ENCODE measurements around the gene H1-8. TPM values are rescaled to one million over a fixed set of nuclear protein-coding genes. Genes with fewer than 3 reads are reported as not detected.

Gene H1-8
- total and polyA plus RNA-seq, 8 donors = not detected

- no peak for TF ChIP-seq CTCF (IDR thresholded peaks at IDR 0.05)
- TF ChIP-seq POLR2A (IDR thresholded peaks at IDR 0.05) = no peak
- TF ChIP-seq POLR2AphosphoS5 (IDR thresholded peaks at IDR 0.05) = no peak
- no peak for TF ChIP-seq EP300 (IDR thresholded peaks at IDR 0.05)
- no peak for DNase-seq
- no peaks in the 10 kb centered on the region for H3K36me3 ChIP-seq
- H3K4me1 ChIP-seq = peaks cover 0 to 4% (median 2%) of the 10 kb centered on the region in 4 donors
- intact Hi-C loops (cut with DNase I; ENCODE audit: low total_unique reads) = no loop called here
- H3K9me3 ChIP-seq = no peaks in the 10 kb centered on the region
- H3K27me3 ChIP-seq = no peaks in the 10 kb centered on the region
- WGBS, 5 donors = 75 to 79% (median 77%) methylated on average over 7 to 8 of the region's 8 CpGs
- peak overlapping the region in 1 of 5 donors; percentile 32 for H3K27ac ChIP-seq
- no peak overlapping the region for H3K4me3 ChIP-seq
Measured at GRCh38 chr3:129525341-129525968, 17.5 kb upstream of the H1-8 start.

DNA sequence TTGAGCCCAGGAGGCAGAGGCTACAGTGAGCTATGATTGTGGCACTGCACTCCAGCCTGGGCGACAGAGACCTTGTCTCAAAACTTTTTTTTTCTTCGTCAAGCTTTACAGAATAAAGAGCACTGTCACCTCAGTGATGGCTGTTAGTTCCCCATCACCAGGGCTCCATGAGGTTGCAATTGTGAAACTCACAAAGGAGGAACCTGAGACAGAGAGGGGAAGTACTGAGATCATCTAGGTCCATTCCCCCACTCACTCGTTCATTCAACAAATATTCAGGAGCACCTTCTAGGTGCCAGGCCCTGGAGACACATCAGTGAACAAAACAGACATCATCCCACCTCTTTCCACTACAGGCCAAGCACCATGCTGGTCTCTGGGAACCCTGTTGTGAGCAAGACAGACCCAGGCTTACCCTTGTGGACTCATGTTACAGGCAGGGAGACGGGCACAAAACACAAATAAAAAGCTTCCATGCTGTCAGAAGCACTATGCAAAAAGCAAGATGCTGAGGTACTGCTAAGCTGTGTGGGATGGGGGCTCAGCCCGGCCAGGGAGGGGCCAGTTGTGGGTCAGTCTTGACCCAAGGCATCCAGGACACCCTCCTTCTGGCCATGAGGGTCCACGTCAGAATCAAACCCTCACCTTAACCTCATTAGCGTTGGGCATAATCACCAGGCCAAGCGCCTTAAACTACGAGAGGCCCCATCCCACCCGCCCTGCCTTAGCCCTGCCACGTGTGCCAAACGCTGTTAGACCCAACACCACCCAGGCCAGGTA, 16.7 kb upstream of the H1-8 start:
- Histone ChIP-seq H3K4me3 (no peak overlapping the region), H3K27ac (peak overlapping the region in 1 of 5 donors; percentile 32), H3K27me3 (no peaks in the 10 kb centered on the region), H3K4me1 (peaks cover 0 to 4% (median 2%) of the 10 kb centered on the region in 4 donors), H3K36me3 (no peaks in the 10 kb centered on the region), H3K9me3 (no peaks in the 10 kb centered on the region)
- WGBS, 5 donors = 75 to 83% (median 79%) methylated on average over 11 to 12 of the region's 12 CpGs
- intact Hi-C loops (cut with DNase I; ENCODE audit: low total_unique reads) = no loop called here
- TF ChIP-seq CTCF (IDR thresholded peaks at IDR 0.05) = no peak
- no peak for DNase-seq

DNA sequence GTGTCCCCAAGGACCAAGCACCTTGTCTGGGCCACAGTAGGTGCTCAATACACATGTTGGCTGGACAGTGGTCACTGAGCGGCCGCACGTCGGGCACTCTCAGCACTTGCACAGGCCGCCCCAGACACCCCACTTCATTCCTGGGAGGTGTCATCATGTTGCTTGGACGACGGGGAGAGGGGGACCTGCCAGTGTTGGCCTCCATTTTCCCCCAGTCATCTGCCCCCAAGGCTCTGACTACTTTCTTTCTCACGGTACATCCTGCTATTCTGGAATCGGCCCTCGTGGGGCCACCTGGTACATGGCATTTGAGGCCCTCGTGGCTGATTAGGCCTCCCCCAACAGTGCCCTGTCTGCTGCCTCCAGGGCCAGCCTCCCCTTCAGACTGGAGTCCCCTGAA, 15.7 kb upstream of the H1-8 start:
- Histone ChIP-seq H3K27ac (no peak overlapping the region), H3K9me3 (no peaks in the 10 kb centered on the region), H3K27me3 (no peaks in the 10 kb centered on the region), H3K4me1 (peaks cover 0 to 4% (median 2%) of the 10 kb centered on the region in 4 donors), H3K36me3 (no peaks in the 10 kb centered on the region), H3K4me3 (no peak overlapping the region)
- no peak for DNase-seq
- intact Hi-C loops (cut with DNase I; ENCODE audit: low total_unique reads) = no loop called here
- WGBS, 5 donors = 85 to 97% (median 92%) methylated on average over 9 to 11 of the region's 11 CpGs
- TF ChIP-seq CTCF (IDR thresholded peaks at IDR 0.05) (no peak), EP300 (IDR thresholded peaks at IDR 0.05) (no peak), POLR2A (IDR thresholded peaks at IDR 0.05) (no peak), POLR2AphosphoS5 (IDR thresholded peaks at IDR 0.05) (no peak)

DNA sequence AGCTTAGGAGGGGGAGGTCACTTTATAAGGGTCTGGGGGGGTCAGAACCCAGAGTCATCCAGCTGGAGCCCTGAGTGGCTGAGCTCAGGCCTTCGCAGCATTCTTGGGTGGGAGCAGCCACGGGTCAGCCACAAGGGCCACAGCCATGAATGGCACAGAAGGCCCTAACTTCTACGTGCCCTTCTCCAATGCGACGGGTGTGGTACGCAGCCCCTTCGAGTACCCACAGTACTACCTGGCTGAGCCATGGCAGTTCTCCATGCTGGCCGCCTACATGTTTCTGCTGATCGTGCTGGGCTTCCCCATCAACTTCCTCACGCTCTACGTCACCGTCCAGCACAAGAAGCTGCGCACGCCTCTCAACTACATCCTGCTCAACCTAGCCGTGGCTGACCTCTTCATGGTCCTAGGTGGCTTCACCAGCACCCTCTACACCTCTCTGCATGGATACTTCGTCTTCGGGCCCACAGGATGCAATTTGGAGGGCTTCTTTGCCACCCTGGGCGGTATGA, 14.3 kb upstream of the H1-8 start, which contains the start of gene RHO:
Gene RHO, plus strand, starts transcription at position 51 of the 512 bp plus-strand sequence. Its CDS starts 95 bp downstream, at position 146.
- Histone ChIP-seq H3K27me3 (no peaks in the 10 kb centered on the region), H3K4me3 (no peak within 1 kb of the TSS), H3K4me1 (peaks cover 0 to 4% (median 2%) of the 10 kb centered on the region in 4 donors), H3K27ac (no peak within 1 kb of the TSS), H3K9me3 (no peaks in the 10 kb centered on the region), H3K36me3 (no peaks in the 10 kb centered on the region)
- 89 to 94% (median 93%) methylated on average over 18 of the region's 18 CpGs for WGBS, 5 donors
- TF ChIP-seq POLR2AphosphoS5 (IDR thresholded peaks at IDR 0.05) = no peak
- no peak for TF ChIP-seq EP300 (IDR thresholded peaks at IDR 0.05)
- no peak for TF ChIP-seq POLR2A (IDR thresholded peaks at IDR 0.05)
- TF ChIP-seq CTCF (IDR thresholded peaks at IDR 0.05) = no peak
- intact Hi-C loops (cut with DNase I; ENCODE audit: low total_unique reads) = no loop called here
- no peak for DNase-seq
